ENCODE measurements around the gene TMEM97.
"Not testable (repeated sequence)": the region's sequence is repeated elsewhere in the genome, so short reads cannot be mapped to it uniquely, and the experiment has no call there.

TMEM97 gene

GRCh38 chr17:28318759-28319597, at the start of gene TMEM97:
Gene TMEM97 (plus strand): TSS chr17:28319200. CDS start chr17:28319240, 40 bp downstream.
- peak; percentile 95 for DNase-seq

GRCh38 chr17:28270055-28270454, 48.9 kb upstream of the TMEM97 start:
- no peak for DNase-seq

GRCh38 chr17:28270926-28271325, 48.1 kb upstream of the TMEM97 start:
- DNase-seq: no peak

GRCh38 chr17:28271431-28271830, 47.6 kb upstream of the TMEM97 start:
- no peak for DNase-seq

GRCh38 chr17:28272166-28272565, 46.8 kb upstream of the TMEM97 start:
- DNase-seq: no peak

- not testable (repeated sequence) for DNase-seq
These were observed 45.7 kb upstream of the TMEM97 start for GRCh38 chr17:28273341-28273740.

GRCh38 chr17:28274591-28275265, 44.3 kb upstream of the TMEM97 start:
- DNase-seq: no peak

- no peak for DNase-seq
These were observed 43.0 kb upstream of the TMEM97 start for GRCh38 chr17:28276011-28276410.

GRCh38 chr17:28279411-28279810, 39.6 kb upstream of the TMEM97 start:
- DNase-seq: no peak

- DNase-seq: no peak
These were observed 38.2 kb upstream of the TMEM97 start for GRCh38 chr17:28280826-28281225.

GRCh38 chr17:28282596-28282995, 36.4 kb upstream of the TMEM97 start:
- DNase-seq: no peak

GRCh38 chr17:28285965-28286364, 33.0 kb upstream of the TMEM97 start:
- no peak for DNase-seq

- no peak for DNase-seq
These were observed 28.3 kb upstream of the TMEM97 start for GRCh38 chr17:28290703-28291102.

GRCh38 chr17:28291780-28292330, 27.1 kb upstream of the TMEM97 start:
- no peak for DNase-seq

GRCh38 chr17:28292878-28293277, 26.1 kb upstream of the TMEM97 start:
- not testable (repeated sequence) for DNase-seq

GRCh38 chr17:28293994-28294393, 25.0 kb upstream of the TMEM97 start:
- DNase-seq: peak in 1 of 2 donors; percentile 33

GRCh38 chr17:28295677-28296578, 23.1 kb upstream of the TMEM97 start:
- no peak for DNase-seq

- no peak for DNase-seq
These were observed 20.6 kb upstream of the TMEM97 start for GRCh38 chr17:28298449-28298848.

- DNase-seq: no peak
These were observed 12.0 kb upstream of the TMEM97 start for GRCh38 chr17:28306954-28307401.

GRCh38 chr17:28313841-28314240, 5.2 kb upstream of the TMEM97 start:
- no peak for DNase-seq

GRCh38 chr17:28315846-28316705, 2.9 kb upstream of the TMEM97 start:
- DNase-seq: no peak
